HepG2 (cell line): ENCODE results near the gene TDRD5. TPM values are rescaled to one million over a fixed set of nuclear protein-coding genes. Genes with fewer than 3 reads are reported as not detected.

Experiments used
- ATAC-seq: fragments of 200-7000 bp; cut with Tn5 transposase; 3 replicates; pipeline ENCODE4 v1.9.1; 2020; ENCODE audit warnings: mild to moderate bottlenecking, moderate library complexity
- BruUV-seq: library from RNA; stranded (reverse); fragments of 400-500 nt; replicated peaks from 2 replicates; lab custom pipeline; 2021; lab: Mats Ljungman, UMichigan
- CTCF ChIA-PET: fragments of 300-600 bp; formaldehyde crosslinking; extraction: SDS; loops from one replicate; lab custom pipeline; 2021; ENCODE audit warnings: low total read pairs, inconsistent platforms, low intra/inter-chr PET ratio; lab: Yijun Ruan, JAX
- POLR2A ChIA-PET: fragments of 350-600 bp; sonication (Branson Sonifier 250); formaldehyde crosslinking; loops from one replicate; lab custom pipeline; 2020; ENCODE audit warnings: antibody characterized with exemption, inconsistent platforms; lab: Yijun Ruan, JAX
- DNase-seq: peaks from one replicate; pipeline ENCODE4 v3.0.0-alpha.2; 2015; ENCODE audit warnings: low spot score
- FAIRE-seq: peaks from 3 replicates; lab custom pipeline; 2011; peaks lifted over from hg19 to GRCh38; lab: Jason Lieb, UNC
- H2AFZ ChIP-seq: one replicate; pipeline ENCODE4 v1.6.1; 2011; ENCODE audit warnings: low read length, inconsistent platforms
- H3K27ac ChIP-seq: fragments of 300-600 bp; 3 replicates; pipeline ENCODE4 v1.8.0; 2011; ENCODE audit warnings: mixed run types, mild to moderate bottlenecking, mixed read lengths, low read length, inconsistent platforms; ENCODE audit not compliant: insufficient read depth; ENCODE audit errors: extremely low read length
- H3K27me3 ChIP-seq, 2 experiments: fragments of 200-600 bp in 1 of 2; 2 replicates in 1 of 2; 3 replicates in 1 of 2; pipeline versions ENCODE4 v1.6.0 to v1.8.0; 2011; ENCODE audit warnings: low read length in 2 of 2, mild to moderate bottlenecking in 2 of 2, moderate library complexity in 2 of 2, inconsistent platforms in 1 of 2; ENCODE audit not compliant: insufficient read depth in 2 of 2, control insufficient read depth in 1 of 2
- H3K36me3 ChIP-seq, 2 experiments: fragments of 200-600 bp in 1 of 2; replicated peaks in 1 of 2; 2 replicates in 1 of 2; 3 replicates in 1 of 2; pipeline versions ENCODE4 v1.5.1 to v1.8.0; 2011; ENCODE audit warnings: low read length in 2 of 2, inconsistent platforms in 1 of 2; ENCODE audit not compliant: insufficient read depth in 2 of 2, control insufficient read depth in 1 of 2
- H3K4me1 ChIP-seq: 2 replicates; pipeline ENCODE4 v1.5.1; 2012; ENCODE audit warnings: low read length, inconsistent platforms; ENCODE audit not compliant: insufficient read depth
- H3K4me2 ChIP-seq: 2 replicates; pipeline ENCODE4 v1.6.0; 2011; ENCODE audit warnings: low read depth, low read length, inconsistent platforms
- H3K4me3 ChIP-seq, 3 experiments: fragments of 200-600 bp in 1 of 3; sonication (generic), shearing (Covaris generic) in 1 of 3; replicated peaks in 1 of 3; 2 replicates each; pipeline ENCODE4 v1.5.1; 2011 to 2016; ENCODE audit warnings: low read length in 3 of 3, inconsistent platforms in 2 of 3, low read depth in 2 of 3, mild to moderate bottlenecking in 2 of 3, control low read depth in 1 of 3, mixed read lengths in 1 of 3; ENCODE audit not compliant: insufficient read depth in 1 of 3
- H3K79me2 ChIP-seq: one replicate; pipeline ENCODE4 v1.6.1; 2011; ENCODE audit warnings: low read length, inconsistent platforms; ENCODE audit not compliant: insufficient read depth
- H3K9ac ChIP-seq: 2 replicates; pipeline ENCODE4 v1.6.0; 2011; ENCODE audit warnings: mild to moderate bottlenecking, low read depth, low read length, inconsistent platforms; ENCODE audit not compliant: insufficient read depth
- H3K9me3 ChIP-seq: 2 replicates; pipeline ENCODE4 v1.5.1; 2012; ENCODE audit warnings: mild to moderate bottlenecking, low read length
- H4K20me1 ChIP-seq: 2 replicates; pipeline ENCODE4 v1.6.0; 2011; ENCODE audit warnings: inconsistent platforms, mild to moderate bottlenecking, low read length, moderate library complexity; ENCODE audit not compliant: insufficient read depth
- ATF7 ChIP-seq, 2 experiments: fragments of 450-650 bp in 1 of 2; sonication (generic) in 1 of 2; formaldehyde crosslinking in 1 of 2; IDR thresholded peaks; 2 replicates each; pipeline versions ENCODE4 v1.4.0 to v1.6.1; 2016 to 2020; ENCODE audit warnings: antibody characterized with exemption in 1 of 2, mild to moderate bottlenecking in 1 of 2, missing genetic modification reagents in 1 of 2
- ZNF687 ChIP-seq: sonication (generic); formaldehyde crosslinking; IDR thresholded peaks from 2 replicates; pipeline ENCODE4 v1.5.1; 2020; ENCODE audit warnings: mild to moderate bottlenecking, missing genetic modification reagents, moderate library complexity
- WGBS: methylation state at CpG from one replicate; pipeline ENCODE4 v1.1.6; 2017; ENCODE audit warnings: low lambda C conversion rate; 5-methylcytosine and 5-hydroxymethylcytosine counted together
- in situ Hi-C: cut with HindIII; loops from 2 replicates; pipeline ENCODE4 v1.10.0; 2017; ENCODE audit warnings: low pct_unique_long_range_greater_than_20kb; ENCODE audit not compliant: extremely low pct_ligation_motif_present
- intact Hi-C: fragments of 100-400 bp; cut with micrococcal nuclease; formaldehyde crosslinking; loops from one replicate; pipeline ENCODE4 v1.10.0; 2022; ENCODE audit not compliant: unreplicated experiment
- polyA plus RNA-seq, 8 experiments: library from polyadenylated mRNA; depleted of rRNA in 3 of 8; stranded (reverse) in 7 of 8; unstranded in 1 of 8; fragments of >200 nt; fragmentation: Illumina TruSeq in 4 of 8; extraction: Trizol in 4 of 8; gene quantifications; 2 replicates each; pipeline versions ENCODE4 v1.2.1 to v1.2.3, GENCODE V29; 2011 to 2016; ENCODE audit warnings: low read depth in 4 of 8, missing spikeins in 1 of 8, mixed read lengths in 1 of 8; ENCODE audit not compliant: insufficient read depth in 1 of 8
- total RNA-seq, 5 experiments: library from RNA; depleted of rRNA; stranded (reverse); fragments of >200 nt; fragmentation: Illumina TruSeq; extraction: Trizol; gene quantifications; 2 replicates each; pipeline ENCODE4 v1.2.3, GENCODE V29; 2016; ENCODE audit warnings: low read depth in 1 of 5
- TF ChIP-seq, protein P1 (sequence below): sonication (generic); formaldehyde crosslinking; IDR thresholded peaks from 2 replicates; pipeline ENCODE4 v1.4.0; 2020; ENCODE audit warnings: missing genetic modification reagents

The TDRD5 gene
- total and polyA plus RNA-seq, 2 of the 13 experiments (the other 11 are each of a cell fraction or from before 2014, with no cell fraction given): not detected

GRCh38 chr1:179588425-179589024 is 3.1 kb upstream of the TDRD5 start:
- 7% methylated on average over 5 of the region's 18 CpGs for WGBS
- Histone ChIP-seq H3K4me2 (no peak overlapping the region), H3K27me3 (peaks cover 0 to 8% of the 10 kb centered on the region in 2 experiments; a peak in 1 of 5 replicates), H3K4me1 (no peaks in the 10 kb centered on the region), H3K4me3 (no peak overlapping the region), H3K79me2 (no peaks in the 10 kb centered on the region)
- ChIA-PET POLR2A (no interaction called here), CTCF (no interaction called here)
- peak; percentile 41; the same call in 2 of the 3 replicates for ATAC-seq
- peak; percentile 3 for DNase-seq
- intact Hi-C loops: no loop called here
- FAIRE-seq: no peak
- TF ChIP-seq ATF7 (IDR thresholded peaks at IDR 0.05) (peak; percentile 85), ATF7 (CRISPR knock-in tag; IDR thresholded peaks at IDR 0.05) (no peak), ZNF687 (CRISPR knock-in tag) (no peak)
- TF ChIP-seq, protein P1, sequence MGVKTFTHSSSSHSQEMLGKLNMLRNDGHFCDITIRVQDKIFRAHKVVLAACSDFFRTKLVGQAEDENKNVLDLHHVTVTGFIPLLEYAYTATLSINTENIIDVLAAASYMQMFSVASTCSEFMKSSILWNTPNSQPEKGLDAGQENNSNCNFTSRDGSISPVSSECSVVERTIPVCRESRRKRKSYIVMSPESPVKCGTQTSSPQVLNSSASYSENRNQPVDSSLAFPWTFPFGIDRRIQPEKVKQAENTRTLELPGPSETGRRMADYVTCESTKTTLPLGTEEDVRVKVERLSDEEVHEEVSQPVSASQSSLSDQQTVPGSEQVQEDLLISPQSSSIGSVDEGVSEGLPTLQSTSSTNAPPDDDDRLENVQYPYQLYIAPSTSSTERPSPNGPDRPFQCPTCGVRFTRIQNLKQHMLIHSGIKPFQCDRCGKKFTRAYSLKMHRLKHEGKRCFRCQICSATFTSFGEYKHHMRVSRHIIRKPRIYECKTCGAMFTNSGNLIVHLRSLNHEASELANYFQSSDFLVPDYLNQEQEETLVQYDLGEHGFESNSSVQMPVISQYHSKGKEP (CRISPR knock-in tag): no peak
- TF ChIP-seq, all 625 proteins: peak for 1
- Histone ChIP-seq H3K9me3 (no peaks in the 10 kb centered on the region), H3K36me3 (no peaks in the 10 kb centered on the region), H2AFZ (no peak overlapping the region), H3K9ac (no peak overlapping the region), H3K27ac (no peak overlapping the region), H4K20me1 (no peaks in the 10 kb centered on the region)
- no TSS peak for BruUV-seq
- in situ Hi-C loops: loop anchor here (25.0 kb wide), 1 partner anchor 326 kb away; no protein-coding TSS in a partner anchor
